ENCODE measurements around the gene KISS1R. TPM values are rescaled to one million over a fixed set of nuclear protein-coding genes. Genes with fewer than 3 reads are reported as not detected.

The KISS1R gene
- total RNA-seq, 2 donors from 2014 or later = 3.3 TPM; not detected in 1

DNA sequence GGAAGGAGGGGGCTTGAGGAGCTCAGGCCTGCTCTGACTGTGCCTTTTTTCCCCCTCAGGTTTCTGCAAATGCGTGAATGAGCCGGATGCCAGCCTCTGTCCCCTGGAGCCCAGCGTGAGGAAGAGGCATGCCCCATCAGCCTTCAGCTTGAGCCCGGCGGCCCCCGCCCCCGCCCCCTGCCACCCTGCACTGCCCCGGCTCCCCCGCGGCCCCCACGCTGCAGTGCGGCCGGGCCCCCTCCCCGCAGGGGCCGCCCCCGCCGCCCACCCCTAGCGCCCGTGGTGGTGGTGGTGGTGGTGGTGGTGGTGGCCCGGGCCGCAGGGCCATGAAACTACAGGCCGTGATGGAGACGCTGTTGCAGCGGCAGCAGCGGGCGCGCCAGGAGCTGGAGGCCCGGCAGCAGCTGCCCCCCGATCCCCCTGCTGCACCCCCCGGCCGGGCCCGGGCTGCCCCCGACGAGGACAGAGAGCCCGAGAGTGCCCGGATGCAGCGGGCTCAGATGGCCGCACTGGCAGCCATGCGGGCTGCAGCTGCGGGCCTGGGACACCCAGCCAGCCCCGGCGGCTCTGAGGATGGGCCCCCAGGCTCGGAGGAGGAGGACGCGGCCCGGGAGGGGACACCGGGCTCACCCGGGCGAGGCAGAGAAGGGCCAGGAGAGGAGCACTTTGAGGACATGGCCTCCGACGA lies 12.2 kb downstream of the KISS1R start:
- no peak for DNase-seq
- intact Hi-C loops (cut with DNase I) = no loop called here
- Histone ChIP-seq H3K4me1 (peaks cover 43% of the 10 kb centered on the region), H3K27ac (no peak overlapping the region), H3K27me3 (no peaks in the 10 kb centered on the region), H3K9me3 (no peaks in the 10 kb centered on the region), H3K36me3 (replicated peaks in 1 of 2; ENCODE audit: insufficient read depth in 1 of 2, low read depth in 2 of 2) (no peaks in the 10 kb centered on the region), H3K4me3 (no peak overlapping the region)
- WGBS, 2 donors = 92 to 94% methylated on average over 8 to 33 of the region's 51 CpGs
- no peak for ATAC-seq
- no peak for TF ChIP-seq POLR2A (IDR thresholded peaks at IDR 0.05)
- TF ChIP-seq, protein P1, sequence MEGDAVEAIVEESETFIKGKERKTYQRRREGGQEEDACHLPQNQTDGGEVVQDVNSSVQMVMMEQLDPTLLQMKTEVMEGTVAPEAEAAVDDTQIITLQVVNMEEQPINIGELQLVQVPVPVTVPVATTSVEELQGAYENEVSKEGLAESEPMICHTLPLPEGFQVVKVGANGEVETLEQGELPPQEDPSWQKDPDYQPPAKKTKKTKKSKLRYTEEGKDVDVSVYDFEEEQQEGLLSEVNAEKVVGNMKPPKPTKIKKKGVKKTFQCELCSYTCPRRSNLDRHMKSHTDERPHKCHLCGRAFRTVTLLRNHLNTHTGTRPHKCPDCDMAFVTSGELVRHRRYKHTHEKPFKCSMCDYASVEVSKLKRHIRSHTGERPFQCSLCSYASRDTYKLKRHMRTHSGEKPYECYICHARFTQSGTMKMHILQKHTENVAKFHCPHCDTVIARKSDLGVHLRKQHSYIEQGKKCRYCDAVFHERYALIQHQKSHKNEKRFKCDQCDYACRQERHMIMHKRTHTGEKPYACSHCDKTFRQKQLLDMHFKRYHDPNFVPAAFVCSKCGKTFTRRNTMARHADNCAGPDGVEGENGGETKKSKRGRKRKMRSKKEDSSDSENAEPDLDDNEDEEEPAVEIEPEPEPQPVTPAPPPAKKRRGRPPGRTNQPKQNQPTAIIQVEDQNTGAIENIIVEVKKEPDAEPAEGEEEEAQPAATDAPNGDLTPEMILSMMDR (IDR thresholded peaks at IDR 0.05) = no peak

GRCh38 chr19:929891-930258 lies 12.7 kb downstream of the KISS1R start:
- Histone ChIP-seq H3K9me3 (no peaks in the 10 kb centered on the region), H3K27me3 (no peaks in the 10 kb centered on the region), H3K36me3 (replicated peaks in 1 of 2; ENCODE audit: insufficient read depth in 1 of 2, low read depth in 2 of 2) (no peaks in the 10 kb centered on the region), H3K27ac (no peak overlapping the region), H3K4me3 (no peak overlapping the region), H3K4me1 (peaks cover 43% of the 10 kb centered on the region)
- WGBS, 2 donors = 92 to 95% methylated on average over 6 of the region's 6 CpGs
- no peak for DNase-seq
- ATAC-seq = no peak
- no peak for TF ChIP-seq POLR2A (IDR thresholded peaks at IDR 0.05)
- TF ChIP-seq, protein P1 (IDR thresholded peaks at IDR 0.05) = no peak
- intact Hi-C loops (cut with DNase I) = no loop called here

DNA sequence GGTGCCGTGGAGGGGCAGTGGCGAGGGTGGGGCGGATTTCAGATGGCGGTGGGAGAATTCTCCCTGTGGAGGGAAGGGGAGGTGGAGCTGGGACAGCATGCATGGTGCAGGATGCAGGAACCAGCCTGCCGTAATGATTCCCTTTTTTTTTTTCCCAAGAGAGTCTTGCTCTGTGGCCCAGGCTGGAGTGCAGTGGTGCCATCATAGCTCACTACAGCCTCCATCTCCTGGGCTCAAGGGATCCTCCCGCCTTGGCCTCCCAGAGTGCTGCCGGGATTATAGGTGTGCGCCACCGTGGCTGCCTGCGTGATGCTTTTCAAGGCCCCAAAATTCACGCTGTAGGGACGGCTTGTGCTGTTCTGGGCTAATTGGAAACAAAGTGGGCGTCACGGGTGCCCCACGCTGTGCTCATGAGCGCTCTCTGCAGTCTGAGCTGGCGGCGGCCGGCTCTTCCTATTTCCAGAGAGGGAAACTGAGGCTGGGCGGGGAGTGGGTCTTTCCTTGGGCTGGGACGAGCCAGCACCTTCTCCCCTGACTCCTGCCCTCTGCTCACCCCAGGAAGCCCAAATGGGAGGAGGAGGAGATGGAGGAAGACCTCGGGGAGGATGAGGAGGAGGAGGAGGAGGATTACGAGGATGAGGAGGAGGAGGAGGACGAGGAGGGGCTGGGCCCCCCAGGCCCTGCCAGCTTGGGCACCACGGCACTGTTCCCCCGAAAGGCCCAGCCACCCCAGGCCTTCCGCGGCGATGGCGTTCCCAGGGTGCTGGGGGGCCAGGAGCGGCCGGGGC lies 14.9 kb downstream of the KISS1R start:
- H3K4me1 ChIP-seq = peaks cover 46% of the 10 kb centered on the region
- WGBS, 2 donors = 89 to 94% methylated on average over 24 to 30 of the region's 32 CpGs
- DNase-seq = no peak
- intact Hi-C loops (cut with DNase I) = no loop called here
- H3K27me3 ChIP-seq = no peaks in the 10 kb centered on the region
- ATAC-seq = no peak
- H3K9me3 ChIP-seq = no peaks in the 10 kb centered on the region
- peak overlapping the region in 1 of 4 donors; percentile 41 for H3K27ac ChIP-seq
- no peaks in the 10 kb centered on the region for H3K36me3 ChIP-seq (replicated peaks in 1 of 2; ENCODE audit: insufficient read depth in 1 of 2, low read depth in 2 of 2)
- no peak overlapping the region for H3K4me3 ChIP-seq
- no peak for TF ChIP-seq POLR2A (IDR thresholded peaks at IDR 0.05)
- TF ChIP-seq, protein P1 (IDR thresholded peaks at IDR 0.05) = no peak

DNA sequence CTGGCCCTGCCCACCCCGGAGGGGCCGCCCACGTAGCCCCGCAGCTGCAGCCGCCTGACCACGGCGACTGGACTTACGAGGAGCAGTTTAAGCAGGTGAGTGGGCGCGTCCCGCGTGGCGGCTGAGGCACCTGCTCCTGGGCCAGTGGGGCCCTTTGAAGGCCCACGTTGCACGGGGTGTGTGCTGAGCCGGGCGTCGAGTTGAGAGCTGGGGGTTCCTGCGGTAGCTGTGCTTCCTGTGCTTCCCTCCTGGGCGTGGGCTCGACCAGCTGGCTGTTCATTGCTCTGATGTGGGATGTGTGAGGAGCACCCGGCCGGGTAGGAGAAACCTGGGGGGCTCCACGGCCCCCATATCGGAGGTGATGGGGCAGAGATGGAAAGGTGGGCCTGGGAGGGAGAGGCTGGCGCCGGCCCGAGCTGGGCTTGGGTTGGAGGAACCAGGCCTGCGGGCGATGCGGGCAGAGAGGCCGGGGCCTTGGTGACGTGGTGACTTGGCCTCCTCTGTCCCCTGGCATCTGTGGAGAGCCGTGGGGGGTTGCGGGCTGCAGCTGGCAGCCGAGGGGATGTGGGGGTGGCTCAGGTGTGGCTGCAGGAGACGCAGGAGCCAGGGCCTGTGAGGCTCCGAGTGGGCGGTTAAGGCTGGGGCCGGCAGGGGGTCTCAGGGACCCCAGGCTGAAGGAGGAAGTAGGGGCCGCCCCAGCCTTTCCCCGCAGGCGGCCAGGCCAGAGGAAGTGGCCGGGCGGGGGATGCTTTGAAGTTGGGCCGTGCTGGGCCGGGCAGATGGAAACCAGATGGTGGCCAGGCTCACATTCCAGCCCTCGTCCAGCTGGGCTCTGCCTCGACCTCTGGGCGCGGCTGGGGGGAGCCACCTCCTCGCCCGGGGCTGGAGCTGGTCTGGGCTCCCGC lies 15.8 kb downstream of the KISS1R start:
- H3K27me3 ChIP-seq = no peaks in the 10 kb centered on the region
- H3K36me3 ChIP-seq (replicated peaks in 1 of 2; ENCODE audit: insufficient read depth in 1 of 2, low read depth in 2 of 2) = no peaks in the 10 kb centered on the region
- DNase-seq = peak in 3 of 4 donors; percentile 46 to 66 (median 51)
- no peaks in the 10 kb centered on the region for H3K9me3 ChIP-seq
- peaks cover 38% of the 10 kb centered on the region for H3K4me1 ChIP-seq
- TF ChIP-seq, protein P1 (IDR thresholded peaks at IDR 0.05) = no peak
- TF ChIP-seq POLR2A (IDR thresholded peaks at IDR 0.05) = no peak
- no peak overlapping the region for H3K4me3 ChIP-seq
- intact Hi-C loops (cut with DNase I) = no loop called here
- H3K27ac ChIP-seq = peak overlapping the region in 3 of 4 donors; percentile 41 to 92 (median 84)
- ATAC-seq = no peak
- 54 to 74% methylated on average over 16 to 50 of the region's 54 CpGs for WGBS, 2 donors
